CD4-positive, alpha-beta T cell treated with Interleukin-15 for 4 hours (primary cell): ENCODE measurements around the gene TEX14.
"Not testable (repeated sequence)": the region's sequence is repeated elsewhere in the genome, so short reads cannot be mapped to it uniquely, and the experiment has no call there.

Experiments used
- DNase-seq: peaks from one replicate; pipeline ENCODE4 v3.0.0-alpha.2; 2020; ENCODE audit warnings: low spot score

TEX14 gene

DNA sequence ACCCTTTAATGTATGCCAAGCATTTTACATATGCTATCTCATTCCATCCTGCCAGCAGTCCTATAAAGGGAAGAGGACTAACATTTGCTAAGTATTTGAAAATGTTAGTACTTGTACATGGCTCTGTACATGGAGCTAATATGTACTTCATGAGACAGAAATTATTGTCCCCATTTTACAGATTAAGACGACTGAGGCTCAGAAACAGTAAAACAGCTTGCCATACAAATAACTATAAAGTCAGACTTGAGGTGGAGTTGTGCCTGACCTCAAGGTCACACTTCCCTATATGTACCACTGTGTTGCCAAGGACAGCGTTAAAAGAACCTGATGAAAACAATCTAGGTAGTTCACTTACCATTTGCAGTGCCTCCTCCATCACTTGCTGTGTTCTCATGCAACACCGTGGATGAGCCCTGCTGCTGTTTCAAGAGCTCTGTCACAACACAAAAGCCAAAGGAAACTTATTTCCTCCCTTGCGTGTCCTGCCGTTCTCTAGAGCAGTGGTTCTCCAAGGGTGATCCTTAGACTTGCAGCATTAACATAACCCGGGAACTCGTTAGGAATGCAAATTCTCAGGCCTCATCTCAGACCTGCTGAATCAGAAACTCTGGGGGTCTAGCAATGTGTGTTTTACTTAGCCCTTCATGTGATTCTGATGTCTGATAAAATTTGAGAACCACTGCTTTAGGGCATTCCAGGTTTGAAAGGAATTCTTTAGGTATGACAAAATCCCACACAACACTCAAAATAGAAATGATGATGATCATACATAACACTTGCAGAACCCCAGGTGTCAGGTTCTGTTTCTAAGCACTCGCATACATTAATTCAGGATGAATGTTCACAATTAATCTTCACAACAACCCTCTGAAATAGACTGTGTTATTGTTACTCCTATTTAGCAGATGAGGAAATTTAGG lies 126.2 kb downstream of the TEX14 start:
- no peak for DNase-seq

DNA sequence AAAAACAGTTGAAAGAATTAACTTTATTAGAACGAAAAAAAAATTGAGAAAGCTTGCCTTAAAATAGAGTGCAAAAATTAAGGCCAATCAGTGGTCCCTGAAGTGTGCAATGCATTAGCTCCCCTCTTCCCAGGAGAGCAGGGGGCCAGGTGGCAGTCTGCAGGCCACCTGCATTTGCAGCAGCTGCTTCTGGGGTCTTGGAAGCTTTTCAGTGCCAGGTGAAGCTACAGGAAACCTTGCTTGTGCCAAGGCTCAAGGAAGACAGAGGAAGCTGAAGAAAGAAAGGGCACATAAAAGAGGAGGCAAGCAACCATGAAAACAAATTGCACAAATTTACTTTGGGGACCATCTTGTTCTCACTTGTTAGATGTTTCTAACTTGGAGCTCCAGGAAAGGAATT lies 126.9 kb downstream of the TEX14 start:
- no peak for DNase-seq

DNA sequence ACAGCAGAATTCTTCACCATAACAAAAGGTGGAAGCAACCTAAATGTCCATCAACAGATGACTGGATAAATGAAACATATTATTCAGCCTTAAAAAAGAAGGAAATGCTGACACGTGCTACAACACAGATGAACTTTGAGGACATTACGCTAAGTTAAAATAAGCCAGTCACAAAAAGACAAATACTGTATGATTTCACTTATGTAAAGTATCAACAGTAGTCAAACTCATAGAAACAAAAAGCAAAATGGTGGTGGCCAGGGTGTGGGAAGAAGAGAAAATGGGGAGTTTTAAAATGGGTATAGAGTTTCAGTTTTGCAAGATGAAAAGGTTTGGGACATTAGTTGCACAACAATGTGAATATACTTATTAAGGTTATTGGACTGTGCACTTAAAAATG lies 127.6 kb downstream of the TEX14 start:
- DNase-seq: no peak

DNA sequence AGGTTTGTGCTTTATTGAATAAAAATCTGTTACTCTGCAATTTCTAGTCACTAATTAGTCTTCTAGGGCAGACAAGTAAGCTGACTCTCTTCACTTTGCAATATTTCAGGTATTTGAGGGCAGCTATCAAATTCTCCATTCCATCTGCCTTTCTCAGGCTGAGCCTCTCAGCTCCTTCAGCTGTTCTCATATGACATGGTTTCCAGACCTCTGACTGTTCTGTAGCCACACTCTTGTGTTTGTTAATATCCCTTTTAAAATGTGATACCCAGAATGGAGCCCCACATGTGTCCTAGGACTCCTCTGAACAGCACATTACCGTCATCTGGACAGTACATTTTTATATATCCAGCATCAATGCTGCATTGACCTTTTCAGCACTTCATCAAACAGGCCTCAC lies 131.3 kb downstream of the TEX14 start:
- no peak for DNase-seq

DNA sequence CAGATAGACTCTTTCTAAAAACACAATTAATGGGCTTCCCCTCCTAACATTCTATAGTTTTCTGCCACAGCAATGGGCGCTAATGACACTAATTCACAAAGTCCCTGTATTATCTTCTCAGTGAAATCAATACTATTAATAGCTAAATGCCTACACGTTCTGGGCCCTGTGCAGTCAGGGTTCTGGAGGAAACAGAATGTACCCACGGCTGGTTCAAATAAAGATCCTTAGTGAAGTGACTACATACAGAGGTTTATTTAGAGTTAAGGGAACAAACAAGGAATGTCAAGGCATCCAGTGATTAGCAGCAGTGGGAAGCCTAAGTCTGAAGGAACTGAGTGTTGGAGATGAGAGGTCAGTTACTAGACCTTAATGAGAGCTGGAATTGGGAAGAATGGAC lies 133.9 kb downstream of the TEX14 start:
- no peak for DNase-seq

DNA sequence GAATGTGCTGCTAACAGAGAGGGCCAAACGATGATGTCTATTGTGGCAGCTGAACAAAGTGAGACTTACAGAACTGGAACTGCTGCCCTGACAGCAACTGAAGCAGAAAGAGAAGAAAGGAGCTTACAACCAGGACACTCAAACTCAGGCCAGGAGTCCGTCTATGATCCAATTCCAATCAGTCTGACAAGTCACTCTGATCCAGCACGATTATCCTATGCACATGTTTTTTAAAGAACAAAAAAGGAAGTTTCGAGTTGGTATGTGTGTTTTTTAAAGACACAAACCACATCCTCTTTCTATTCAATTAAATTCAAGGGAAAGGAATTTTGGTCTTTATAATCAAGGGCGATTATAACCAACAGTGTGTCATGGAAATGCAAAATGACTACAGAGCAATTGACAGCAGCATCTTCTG lies 135.0 kb downstream of the TEX14 start:
- DNase-seq: no peak

DNA sequence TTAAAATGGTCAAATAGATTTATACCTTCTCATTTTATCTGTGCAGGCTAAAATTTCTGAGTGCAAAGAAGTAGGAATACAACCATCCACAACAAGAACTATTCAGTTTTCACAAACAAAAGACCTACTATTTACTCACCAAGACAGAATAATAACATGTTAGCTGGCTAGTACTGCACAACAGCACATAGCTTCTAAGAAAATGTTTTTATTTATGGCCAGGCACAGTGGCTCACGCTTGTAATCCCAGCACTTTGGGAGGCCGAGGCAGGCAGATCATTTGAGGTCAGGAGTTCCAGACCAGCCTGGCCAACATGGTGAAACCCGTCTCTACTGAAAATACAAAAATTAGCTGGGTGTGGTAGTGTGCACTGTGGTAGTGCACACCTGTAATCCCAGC lies 136.7 kb downstream of the TEX14 start:
- not testable (repeated sequence) for DNase-seq

DNA sequence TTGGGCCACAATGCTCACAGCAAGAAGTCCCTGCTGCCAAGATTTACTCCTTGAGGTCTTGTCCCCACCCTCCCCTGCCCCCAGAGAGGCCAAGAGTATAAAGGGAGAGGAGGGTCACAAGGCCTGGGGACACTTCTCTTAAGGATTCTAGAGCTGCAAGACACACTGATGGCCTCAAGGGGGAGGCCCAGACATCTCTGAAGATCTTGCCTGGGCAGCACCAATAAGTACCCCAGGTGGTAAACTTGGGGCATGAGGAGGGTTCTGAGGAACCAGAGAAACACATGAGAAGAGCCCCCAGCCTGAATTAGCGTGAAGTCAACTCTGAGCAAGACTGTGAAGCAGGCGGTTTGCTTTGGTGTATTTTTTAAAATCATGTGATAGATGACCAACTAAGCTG lies 150.6 kb downstream of the TEX14 start:
- DNase-seq: no peak

DNA sequence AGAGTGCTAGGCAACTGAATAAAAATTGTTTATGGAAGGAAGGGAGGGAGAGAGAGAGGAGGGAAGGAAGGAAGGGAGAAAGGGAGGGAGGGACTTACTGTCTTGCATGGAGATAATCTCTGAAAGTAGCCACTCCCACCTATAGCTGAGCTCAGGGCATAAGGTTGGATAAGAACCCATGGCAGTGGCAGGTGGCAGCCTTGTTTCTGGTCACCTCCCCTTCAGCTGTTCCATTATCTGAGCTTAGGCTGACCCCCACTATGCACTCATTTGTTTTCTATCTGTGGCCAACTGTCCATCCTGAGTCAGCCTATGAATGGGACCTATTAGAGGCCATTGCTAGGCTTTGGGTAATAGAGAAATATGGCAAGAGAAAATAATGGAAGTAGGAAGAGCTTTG lies 152.1 kb downstream of the TEX14 start:
- DNase-seq: no peak

DNA sequence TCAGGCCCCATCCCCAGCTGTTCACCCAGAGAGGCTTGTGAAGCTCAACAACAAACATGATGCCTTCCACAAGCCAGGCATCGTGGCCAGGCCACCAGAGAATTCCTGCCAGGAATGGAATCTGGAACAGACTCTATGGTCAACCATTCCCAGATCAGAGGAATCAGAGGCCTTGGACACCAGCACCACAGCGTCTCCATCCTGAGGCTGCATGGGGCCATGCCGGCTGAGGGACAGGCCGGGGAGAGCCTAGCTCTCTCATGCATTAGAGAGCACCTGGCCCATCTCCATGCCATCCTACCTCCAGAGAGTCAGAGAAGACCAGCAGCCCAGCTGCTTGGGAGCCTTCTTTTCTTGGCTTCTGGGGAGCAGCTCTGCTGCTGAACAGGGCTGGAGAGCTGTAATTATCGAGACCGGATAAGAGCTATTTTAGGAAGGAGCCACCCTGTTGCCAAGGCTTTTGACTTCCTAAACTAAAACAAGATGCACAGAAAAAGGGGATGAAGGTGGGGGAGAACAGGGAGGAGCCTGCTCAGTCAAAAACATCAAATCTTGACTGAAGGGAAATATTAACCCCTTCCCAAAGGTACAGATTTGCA lies 152.9 kb downstream of the TEX14 start:
- no peak for DNase-seq

DNA sequence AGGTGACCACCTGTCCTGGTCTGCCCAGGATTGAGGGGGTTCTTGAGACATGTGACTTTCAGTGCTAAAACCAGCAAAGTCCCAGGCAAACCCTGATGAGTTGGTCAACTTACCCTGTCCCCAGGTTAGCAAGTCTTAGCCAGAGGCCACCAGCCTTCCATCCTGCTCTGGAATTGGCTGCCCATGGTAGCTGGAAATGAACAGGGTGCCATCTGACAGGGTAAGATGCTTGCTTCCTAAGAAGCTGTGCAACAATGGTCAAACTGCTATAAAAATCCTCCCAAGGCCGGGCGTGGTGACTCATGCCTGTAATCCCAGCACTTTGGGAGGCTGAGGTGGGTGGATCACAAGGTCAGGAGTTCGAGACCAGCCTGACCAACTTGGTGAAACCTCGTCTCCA lies 154.6 kb downstream of the TEX14 start:
- no peak for DNase-seq

DNA sequence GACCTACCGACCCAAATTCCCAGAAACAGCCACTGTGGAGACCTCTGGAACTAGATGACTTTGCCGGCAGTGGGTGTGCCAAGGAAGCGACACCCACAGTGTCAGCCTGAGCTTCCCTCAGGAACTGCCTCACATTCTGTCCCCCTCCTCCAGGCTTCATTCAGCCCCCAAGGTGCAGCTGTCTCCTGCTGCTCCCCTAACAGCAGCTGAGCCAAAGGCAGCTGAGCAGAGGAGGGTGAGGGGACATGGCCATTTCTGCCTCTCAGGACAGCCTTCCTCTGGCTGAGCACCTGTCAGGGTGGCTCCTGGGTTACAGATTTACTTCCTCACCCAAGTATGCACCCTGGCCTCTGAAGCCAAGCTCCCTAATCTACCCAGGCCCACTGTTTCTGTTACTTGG lies 155.3 kb downstream of the TEX14 start:
- no peak for DNase-seq

DNA sequence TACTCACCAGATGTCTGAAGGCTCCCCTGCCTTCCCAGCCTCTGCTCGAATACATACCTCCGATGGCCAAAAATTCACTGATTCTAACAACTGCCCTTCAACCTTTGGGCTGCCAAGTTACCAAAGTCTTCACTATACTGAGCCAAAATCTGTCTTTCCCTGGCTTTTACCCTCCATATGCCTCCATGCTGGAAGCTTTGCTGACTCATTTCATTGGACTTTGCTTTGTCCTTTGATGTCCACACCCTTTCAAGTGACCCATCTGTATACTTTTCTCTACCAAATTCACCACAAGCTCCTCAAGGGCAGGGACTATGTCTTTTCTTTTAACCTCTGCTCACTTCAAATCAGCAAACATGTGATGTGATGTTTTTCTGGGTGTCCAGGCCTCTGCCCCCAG lies 156.4 kb downstream of the TEX14 start:
- no peak for DNase-seq

DNA sequence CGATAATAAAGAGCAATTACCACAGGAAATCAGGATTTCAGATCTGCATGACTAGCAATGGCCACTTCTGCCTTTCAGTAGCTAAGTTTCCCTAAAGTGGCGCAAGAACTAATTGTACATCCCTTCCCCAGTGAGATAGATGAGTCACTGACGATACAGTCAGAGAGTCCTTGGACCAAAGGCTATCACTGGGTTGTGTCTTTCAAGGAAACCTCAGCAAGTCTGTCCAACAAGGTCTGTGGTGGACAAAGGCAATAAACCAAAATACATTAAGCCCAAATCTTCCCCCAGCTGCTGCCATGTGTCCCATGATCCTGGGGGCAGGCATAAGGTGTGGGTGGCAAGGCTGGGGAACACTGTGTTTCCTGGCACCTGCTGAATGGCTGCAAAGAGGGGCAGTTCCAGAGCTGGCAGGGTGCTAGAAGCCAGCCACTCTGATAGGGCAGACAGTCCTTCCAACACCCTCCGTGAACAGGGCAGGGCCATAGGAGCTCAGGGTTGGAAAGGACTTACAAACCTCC lies 156.9 kb downstream of the TEX14 start:
- no peak for DNase-seq

DNA sequence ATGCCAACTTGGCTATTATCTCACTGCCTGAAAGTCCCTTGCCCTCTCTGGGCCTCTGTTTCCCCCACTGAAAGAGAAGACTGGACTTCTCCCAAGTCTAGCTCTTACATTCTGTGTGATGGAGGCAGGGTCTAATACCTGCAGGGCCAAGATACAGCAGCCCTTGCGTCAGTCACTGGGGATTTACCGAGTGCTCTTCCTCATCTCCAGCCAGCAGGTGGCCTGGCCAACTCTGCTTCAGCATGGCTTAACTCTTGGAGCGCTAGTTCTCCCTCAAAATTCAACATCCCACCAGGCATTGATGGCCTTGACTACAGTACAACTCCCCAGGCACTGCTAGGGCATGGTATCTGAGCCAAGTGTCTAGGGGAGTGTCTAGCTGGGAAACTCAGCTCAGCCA lies 157.5 kb downstream of the TEX14 start:
- no peak for DNase-seq

DNA sequence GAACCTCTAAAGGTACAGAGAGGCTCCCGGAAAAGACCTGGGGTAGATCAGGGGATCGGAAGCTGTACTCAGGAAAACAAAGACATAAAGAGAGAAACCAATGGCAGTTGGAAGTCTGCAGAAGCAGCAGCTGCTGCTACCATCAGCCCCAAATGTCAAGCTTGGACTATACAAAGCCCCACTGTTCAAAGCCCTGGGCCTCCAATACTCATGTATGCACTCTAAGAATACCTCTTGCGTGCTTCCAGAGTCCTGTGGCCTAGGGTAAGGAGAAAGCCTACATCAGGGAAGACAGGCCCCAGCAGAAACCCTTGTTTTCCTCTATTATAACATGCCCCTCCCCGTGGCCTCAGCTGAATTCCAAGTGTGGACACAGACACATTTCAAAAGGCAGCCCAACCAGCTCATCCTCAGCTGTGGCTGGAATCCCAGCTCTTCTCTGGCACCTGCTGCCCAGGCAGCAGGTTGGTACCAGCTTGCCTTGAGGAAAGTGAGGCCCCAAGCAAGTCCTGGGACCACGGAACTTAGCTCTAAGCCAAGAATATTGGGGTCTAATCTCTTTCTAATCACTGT lies 158.1 kb downstream of the TEX14 start:
- DNase-seq: no peak

DNA sequence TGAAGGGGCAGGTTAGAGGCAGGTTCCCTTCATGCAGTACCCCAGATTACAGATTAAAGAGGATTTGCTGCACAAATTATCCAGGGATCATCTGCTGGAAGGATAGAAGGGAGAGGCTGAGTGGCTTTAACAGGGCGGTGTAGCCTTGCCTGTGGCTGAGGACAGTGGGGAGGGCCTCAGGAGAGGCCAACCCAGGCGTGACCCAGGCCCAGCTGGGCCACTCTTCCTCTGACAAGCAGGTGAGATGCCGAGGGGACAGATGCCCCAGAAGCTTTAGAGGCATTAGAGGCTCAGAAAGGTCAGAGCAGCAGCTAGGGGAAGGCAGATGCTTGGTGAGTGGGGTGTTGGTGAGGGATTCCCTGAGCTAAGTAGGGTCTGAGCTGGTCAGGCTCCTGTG lies 159.3 kb downstream of the TEX14 start:
- DNase-seq: no peak

DNA sequence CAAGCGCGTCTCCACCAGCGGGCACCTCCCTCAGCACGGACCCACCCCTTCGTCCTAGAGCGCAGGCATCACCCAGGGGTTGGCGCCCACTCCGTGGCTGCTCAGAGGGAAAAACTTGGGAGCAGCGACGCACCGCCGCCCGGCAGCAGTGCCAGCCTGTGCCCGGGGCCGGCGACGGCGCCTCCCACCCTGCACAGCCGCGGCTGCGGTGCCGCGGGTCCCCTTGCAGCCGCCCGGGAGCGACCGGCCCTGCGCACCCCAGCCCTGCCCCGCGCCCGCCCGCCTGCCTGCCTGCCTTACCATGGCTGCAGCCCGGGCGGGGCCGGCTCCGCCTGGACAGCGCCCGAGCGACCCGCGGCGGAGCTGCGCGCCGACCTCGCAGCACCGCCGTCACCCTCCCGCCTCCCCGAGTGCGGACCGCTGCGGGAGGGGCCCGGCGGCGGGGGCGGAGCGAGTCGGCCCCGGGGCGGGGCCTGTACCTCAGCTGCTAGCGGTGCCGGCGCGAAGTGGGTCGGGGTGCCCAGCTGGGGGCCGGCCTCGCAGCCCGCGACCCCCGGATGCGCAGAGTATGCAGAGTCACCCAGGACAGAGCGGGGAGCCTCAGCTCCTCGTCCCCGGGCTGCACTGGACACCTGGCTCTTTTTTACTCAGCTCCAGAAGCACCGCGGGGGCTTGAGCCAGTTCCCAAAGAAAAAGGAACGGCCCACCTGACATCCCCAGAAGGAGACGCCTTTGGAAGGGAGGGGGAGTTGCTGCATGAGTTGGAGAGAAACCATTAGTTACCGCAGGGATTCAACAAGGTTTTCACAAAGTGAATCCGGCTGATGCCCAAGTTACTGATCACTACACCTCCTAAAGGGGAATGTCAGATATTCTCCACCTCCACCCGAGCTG lies 159.9 kb downstream of the TEX14 start:
- peak; percentile 60 for DNase-seq

DNA sequence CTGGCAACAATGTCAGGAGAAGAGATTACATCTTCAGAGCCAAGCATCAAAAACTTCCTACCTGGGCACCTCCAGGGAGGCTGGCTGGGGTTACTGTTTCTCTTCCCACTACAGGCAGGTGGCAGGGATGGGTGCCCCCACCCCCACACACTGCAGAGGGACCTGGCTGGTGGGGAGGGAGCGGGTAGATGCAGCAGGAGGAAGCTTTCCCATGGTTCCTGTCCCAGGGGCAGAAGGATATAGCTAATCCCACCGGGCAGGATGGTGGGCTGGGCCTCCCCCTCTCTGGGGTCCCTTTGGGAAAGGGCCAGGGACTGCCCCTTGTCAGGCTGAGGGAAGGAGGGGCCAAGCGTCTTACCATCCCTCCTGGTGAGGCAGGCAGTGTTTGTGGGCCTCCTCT lies 160.7 kb downstream of the TEX14 start:
- no peak for DNase-seq

DNA sequence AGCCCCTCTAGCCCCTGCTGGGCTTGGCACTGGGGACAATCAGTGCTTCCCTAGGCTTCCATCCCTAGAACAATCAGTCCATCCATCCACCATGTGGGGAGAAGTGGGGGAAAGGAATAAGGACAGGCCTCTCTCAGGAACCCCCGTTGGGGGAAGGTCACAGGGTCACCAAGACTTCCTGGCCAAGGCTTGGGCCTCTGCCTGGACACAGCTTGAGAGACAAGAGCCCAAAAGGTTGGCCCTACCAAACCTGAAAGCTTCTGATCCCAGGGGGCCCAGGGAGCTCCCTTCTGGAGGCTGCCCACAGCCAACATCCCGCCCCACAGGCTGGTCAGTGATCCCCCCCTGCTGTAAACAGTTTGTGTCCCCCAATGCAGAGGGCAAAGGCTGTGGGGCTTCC lies 161.2 kb downstream of the TEX14 start:
- no peak for DNase-seq

DNA sequence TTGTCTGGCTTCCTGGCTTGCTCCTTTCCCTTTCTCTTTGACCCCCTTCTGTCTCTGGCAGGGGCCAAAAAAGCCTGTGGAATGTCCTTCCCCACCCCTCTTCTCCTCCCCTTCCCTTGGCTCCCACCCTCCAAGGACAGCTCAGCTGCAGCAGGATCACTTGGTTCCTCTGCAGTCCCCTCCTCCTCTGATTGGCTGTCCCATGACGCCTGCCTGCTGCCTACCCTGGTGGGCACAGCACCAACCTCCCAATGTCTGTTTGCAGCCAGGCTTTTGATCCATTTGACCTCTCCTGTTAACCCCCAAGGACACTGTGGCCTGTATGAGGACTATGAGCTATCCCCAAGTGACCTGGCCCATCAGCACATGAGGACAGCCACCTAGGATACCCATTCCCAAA lies 162.6 kb downstream of the TEX14 start:
- no peak for DNase-seq

DNA sequence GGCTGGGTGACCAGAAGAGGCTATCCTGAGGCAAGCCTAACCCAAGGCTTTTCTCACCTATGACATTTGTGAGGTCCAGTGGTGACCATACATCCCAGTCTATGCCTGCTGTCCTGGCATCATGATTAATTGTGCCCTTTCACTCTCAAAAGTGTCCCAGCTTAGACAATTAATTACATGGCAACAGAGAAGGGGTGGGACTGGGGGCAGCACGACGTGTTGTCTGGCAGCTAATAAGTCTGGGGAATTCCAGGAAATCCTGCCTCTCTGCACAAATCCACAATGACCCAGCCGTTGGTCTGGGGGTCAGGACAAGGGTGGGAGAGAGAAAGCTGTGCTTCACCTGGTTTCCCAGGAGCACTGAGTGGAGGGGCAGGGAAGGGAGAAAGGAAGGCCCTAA lies 163.4 kb downstream of the TEX14 start:
- DNase-seq: no peak
